Left ventricle myocardium superior (tissue), 1 donor: ENCODE results near the gene WSB1. TPM values are rescaled to one million over a fixed set of nuclear protein-coding genes. Genes with fewer than 3 reads are reported as not detected.
"Not testable (repeated sequence)": the region's sequence is repeated elsewhere in the genome, so short reads cannot be mapped to it uniquely, and the experiment has no call there.

Experiments
- ATAC-seq: fragments of 200-7000 bp; cut with Tn5 transposase; one replicate; pipeline ENCODE4 v1.9.1; 2020; ENCODE audit warnings: mild to moderate bottlenecking, moderate library complexity
- DNase-seq: peaks from one replicate; pipeline ENCODE4 v3.0.0-alpha.2; 2020
- intact Hi-C: fragments of 100-400 bp; cut with micrococcal nuclease; formaldehyde crosslinking; loops from one replicate; pipeline ENCODE4 v1.11.0; 2022
- long read RNA-seq: library from polyadenylated mRNA; unstranded; transcript quantifications from one replicate; pipeline ENCODE4 v2.0.0, GENCODE V29; 2021
- total RNA-seq: library from RNA; stranded (reverse); fragmentation: NEBNext Ultra II Directional; extraction: Animal tissue kit (Norgen Biotek cat#: 25700); gene quantifications from one replicate; pipeline ENCODE4 v1.2.1, GENCODE V29; 2021
- donor health status: DM: no; HTN: yes; CAD: no; lungs with severe emphysema.

The WSB1 gene, protein sequence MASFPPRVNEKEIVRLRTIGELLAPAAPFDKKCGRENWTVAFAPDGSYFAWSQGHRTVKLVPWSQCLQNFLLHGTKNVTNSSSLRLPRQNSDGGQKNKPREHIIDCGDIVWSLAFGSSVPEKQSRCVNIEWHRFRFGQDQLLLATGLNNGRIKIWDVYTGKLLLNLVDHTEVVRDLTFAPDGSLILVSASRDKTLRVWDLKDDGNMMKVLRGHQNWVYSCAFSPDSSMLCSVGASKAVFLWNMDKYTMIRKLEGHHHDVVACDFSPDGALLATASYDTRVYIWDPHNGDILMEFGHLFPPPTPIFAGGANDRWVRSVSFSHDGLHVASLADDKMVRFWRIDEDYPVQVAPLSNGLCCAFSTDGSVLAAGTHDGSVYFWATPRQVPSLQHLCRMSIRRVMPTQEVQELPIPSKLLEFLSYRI
- total RNA-seq = 47.9 TPM
- long read RNA-seq, full-length matches to known transcripts = 26 of 42 reads
- long read RNA-seq, partial matches to known transcripts = 12 of 42 reads
- long read RNA-seq, other reads (novel, unspliced or antisense) = 4 of 42 reads

DNA sequence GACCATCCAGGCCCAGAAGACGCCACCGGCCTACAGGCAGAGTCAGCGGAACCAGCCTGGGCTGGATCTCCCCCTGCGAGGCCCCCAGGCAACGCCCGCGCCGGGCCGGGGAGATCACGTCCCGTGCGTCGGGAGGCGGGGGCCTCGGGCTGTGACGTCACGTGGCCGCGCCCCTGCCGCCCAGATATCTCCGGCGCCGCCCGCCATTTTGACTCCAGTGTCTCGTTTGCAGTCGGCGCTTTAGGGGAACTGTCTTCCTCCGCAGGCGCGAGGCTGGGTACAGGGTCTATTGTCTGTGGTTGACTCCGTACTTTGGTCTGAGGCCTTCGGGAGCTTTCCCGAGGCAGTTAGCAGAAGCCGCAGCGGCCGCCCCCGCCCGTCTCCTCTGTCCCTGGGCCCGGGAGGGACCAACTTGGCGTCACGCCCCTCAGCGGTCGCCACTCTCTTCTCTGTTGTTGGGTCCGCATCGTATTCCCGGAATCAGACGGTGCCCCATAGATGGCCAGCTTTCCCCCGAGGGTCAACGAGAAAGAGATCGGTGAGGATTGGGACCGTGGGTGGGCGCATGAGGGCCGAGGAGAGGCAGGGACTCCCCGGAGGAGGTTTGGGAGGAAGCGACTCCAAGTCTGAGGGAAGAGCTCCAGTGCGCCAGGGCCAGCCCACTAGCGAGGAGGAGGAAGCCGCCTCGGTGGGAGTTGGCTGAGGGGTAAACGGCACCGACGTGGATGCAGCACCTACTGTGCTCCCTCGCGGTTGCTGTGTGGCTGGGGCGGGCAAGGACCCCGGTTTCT lies at the start of gene WSB1:
WSB1 (plus strand) TSS at position 217 of the 791 bp plus-strand sequence; CDS start at position 499, 282 bp downstream.
- ATAC-seq (peak; percentile 98), DNase-seq (peak; percentile 97)
- intact Hi-C loops = no loop called here

DNA sequence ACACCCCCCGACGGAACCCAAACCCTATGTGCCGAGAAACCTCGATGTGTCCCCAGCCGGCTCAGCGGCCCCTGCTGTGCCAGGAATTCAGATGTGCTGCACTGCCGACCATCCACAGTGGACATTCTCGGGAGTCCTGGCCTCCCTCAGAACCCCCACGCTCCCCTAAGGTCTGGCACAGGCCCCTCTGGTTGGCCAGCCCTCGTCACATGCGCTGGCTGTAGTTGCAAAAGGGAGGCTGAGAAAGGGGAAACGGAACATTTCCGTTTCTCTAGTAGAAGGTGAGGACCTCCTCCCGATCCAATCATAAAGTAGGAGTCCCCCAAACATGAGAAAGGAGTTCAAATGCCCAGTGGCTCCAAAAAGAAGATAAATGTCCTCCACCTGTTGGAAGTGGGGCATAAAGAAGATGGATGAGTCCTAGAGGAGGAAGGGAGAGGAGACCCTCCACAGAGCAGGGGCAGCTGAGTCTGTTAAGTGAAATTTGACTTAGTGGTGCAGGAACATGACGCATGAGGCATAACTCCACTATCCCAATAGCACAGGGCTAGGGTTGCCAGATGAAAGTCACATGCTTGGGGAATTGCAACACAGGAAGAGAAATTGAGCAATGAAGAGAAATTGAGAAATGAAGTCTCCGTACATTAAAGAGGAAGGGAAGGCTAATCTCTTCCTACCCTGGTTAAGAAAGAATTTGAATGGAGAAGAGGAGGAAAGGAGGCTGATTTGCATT lies 49.3 kb upstream of the WSB1 start:
- ATAC-seq = peak; percentile 82
- intact Hi-C loops = loop anchor here (5.0 kb wide), 1 partner anchor 88 kb away; no protein-coding TSS in a partner anchor
- DNase-seq = peak; percentile 78

DNA sequence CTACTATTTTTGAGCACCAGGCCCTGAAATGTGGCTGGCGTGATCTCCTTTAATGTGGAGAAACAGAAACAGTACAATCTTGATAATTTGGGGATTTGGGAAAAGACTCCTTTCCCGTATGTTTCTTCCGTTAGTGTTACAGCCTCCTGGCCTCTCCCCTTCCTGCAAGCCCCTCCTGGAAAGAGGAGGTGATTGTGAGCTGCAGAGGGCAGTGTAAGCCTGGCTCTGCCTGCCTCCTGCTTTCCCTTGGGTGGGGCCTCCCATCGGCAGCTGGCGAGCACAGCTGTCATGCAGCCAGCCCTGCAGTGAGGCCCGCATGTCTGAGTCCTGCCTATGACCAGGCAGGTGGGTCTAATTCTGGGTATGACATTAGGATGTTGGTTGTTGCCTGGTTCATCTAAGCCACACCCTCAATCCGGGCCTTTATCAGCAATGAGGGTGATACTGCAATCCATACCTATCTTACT lies 48.7 kb upstream of the WSB1 start:
- peak; percentile 91 for DNase-seq
- ATAC-seq = peak; percentile 90
- intact Hi-C loops = loop anchor here (5.0 kb wide), 1 partner anchor 87 kb away; no protein-coding TSS in a partner anchor

DNA sequence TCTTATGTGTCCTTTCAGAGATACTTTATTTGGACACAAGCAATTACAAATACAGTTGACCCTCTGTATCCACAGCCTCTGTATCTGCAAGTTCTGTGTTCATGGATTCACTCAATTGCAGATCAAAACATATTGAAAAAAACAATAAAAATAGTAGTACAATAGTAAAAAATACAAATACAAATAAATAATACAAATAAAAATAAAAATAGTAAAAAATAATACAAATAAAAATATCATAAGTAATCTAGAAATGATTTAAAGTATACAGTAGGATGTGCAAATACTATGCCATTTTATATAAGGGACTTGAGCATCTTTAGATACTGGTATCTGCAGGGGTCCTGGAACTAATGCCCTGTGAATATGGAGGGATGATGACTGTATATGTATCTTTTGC lies 47.4 kb upstream of the WSB1 start:
- intact Hi-C loops = loop anchor here (5.0 kb wide), 1 partner anchor 86 kb away; no protein-coding TSS in a partner anchor
- DNase-seq (no peak), ATAC-seq (no peak)

DNA sequence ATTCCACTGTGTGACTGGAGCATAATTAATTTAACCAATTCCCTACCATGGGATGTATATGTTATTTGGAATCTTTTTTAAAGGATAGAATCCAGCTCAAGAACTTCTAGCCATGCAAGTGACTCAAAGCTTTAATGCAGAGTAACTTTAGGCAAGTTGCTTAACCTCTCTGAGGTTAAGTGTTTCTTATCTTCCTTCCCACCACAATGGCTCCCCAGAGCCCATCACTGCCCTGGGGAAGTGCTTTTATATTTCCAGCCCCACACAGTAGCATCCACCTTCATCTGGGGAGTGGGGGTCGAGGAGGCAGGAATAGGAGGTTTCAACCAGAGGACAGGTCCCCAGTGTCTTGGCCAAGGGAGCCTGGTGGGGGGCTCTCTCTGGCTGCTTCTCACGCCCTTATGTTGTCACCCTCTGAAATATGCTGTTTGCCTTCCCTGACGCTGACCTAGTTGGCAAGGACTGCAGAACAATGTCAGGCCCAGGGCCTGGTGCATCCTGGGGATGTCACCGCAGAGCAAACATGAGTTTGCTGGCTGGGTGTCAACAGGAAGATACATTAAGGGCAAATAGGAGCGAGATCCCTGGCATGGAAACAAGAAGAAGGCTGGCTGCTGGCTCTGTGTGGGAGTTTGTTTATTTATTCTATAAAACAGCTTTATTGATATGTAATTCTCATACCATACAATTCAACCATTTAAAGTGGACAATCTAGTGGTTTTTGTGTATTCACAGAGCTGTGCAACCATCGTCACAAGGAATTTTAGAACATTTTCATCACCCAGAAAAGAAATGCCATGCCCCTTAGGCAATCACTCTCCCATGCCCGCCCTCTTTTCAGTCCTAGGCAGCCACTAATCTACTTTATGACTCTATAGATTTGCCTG lies 46.6 kb upstream of the WSB1 start:
- peak; percentile 40 for ATAC-seq
- intact Hi-C loops = loop anchor here (5.0 kb wide), 1 partner anchor 85 kb away; no protein-coding TSS in a partner anchor
- peak; percentile 60 for DNase-seq

DNA sequence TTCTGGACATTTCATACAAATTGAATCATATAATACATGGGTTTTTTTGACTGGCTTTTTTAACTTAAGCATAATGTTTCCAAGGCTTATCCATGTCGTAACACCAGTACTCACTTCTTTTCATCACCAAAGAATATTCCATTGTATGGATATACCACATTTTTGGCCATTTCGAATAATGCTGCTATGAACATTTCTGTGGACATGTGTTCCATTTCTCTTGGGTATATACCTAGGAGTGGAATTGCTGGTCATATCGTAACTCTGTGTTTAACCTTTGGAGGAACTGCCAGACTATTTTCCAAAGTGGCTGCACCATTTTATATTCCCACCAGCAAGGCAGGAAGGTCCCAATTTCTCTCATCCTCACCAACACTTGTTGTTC lies 46.0 kb upstream of the WSB1 start:
- DNase-seq = no peak
- intact Hi-C loops = loop anchor here (5.0 kb wide), 1 partner anchor 84 kb away; no protein-coding TSS in a partner anchor
- ATAC-seq = no peak

DNA sequence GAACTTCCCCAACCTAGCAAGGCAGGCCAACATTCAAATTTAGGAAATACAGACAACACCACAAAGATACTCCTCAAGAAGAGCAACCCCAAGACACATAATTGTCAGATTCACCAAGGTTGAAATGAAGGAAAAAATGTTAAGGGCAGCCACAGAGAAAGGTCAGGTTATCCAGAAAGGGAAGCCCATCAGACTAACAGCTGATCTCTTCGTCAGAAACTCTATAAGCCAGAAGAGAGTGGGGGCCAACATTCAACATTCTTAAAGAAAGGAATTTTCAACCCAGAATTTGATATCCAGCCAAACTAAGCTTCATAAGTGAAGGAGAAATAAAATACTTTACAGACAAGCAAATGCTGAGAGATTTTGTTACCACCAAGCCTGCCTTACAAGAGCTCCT lies 43.1 kb upstream of the WSB1 start:
- intact Hi-C loops, ATAC-seq, DNase-seq: not testable (repeated sequence)

DNA sequence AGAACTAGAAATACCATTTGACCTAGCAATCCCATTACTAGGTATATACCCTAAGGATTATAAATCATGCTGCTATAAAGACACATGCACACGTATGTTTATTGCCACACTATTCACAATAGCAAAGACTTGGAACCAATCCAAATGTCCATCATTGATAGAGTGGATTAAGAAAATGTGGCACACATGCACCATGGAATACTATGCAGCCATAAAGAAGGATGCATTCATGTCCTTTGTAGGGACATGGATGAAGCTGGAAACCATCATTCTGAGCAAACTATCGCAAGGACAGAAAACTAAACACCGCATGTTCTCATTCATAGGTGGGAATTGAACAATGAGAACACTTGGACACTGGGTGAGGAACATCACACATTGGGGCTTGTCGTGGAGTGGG lies 39.1 kb upstream of the WSB1 start:
- DNase-seq, ATAC-seq, intact Hi-C loops: not testable (repeated sequence)

DNA sequence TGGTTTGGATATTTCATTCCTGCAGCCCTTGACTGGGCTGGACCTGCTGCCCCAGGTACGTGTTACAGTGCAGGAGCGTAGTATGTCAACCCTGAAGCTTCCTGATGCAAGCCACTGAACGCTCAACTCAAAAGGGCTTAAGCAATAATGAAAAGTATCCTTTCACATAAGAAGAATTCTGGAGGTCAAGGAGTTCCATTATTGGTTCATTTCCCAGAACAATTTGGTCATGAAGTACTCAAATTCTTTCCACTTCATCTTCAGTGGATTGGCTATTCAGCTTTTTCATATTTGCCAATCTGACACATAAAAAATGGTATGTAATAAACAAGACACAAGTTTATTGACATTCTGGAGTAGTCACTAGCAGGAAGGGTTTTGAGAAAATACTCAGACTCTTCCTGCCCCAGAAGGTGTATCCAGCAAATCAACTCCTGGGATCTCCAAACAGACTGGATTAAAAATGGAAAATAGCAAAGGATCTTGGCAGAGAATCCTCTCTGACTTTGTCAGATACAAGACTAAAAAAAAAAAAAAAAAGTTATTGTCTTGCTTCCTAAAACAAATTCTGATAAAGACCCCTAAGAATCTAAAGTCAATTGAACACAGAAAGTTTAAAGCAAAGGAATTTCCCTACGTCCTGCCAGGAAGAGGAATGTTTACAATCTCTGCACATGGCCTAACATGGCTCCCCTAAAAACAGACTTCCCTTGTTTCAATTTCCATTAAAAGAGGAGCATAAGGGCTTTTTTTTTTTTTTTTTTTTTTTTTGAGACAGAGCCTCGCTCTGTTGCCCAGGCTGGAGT lies 37.5 kb upstream of the WSB1 start:
- ATAC-seq = peak; percentile 22
- intact Hi-C loops = no loop called here

DNA sequence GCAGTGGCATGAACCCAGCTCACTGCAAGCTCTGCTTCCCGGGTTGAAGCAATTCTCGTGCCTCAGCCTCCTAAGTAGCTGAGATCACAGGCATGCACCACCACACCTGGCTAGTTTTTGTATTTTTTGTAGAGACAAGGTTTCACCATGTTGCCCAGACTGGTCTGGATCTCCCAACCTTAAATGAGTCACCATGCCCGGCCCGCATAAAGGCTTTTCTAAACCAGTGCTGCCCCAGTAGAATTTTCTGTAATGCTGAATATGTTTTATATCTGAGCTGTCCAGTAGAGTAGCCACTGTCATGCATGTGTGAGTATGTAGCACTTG lies 36.9 kb upstream of the WSB1 start:
- intact Hi-C loops = no loop called here
- ATAC-seq (no peak), DNase-seq (no peak)

More for the DNA sequence above, 37.5 kb upstream of the WSB1 start:
- no peak for DNase-seq

DNA sequence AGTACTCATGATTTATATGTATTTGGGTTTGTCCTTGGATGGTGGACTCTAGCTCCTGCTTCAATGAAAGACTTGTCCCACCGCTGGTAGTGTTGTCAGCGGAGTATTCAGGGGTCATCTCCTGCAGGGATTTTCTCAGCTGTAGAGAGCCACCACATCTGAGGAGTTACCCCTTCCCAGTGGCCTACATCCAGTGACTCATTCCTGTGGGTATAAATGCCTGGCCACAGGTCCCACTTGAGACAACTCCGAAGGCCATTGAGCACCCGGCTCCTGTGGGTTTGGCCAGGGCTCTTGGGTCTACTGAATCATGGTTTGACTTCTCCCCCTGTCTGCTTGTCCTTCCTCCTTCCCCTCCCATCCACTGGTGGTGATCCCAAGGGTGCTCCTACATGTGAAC lies 34.6 kb upstream of the WSB1 start:
- intact Hi-C loops = no loop called here
- no peak for DNase-seq
- ATAC-seq = no peak

DNA sequence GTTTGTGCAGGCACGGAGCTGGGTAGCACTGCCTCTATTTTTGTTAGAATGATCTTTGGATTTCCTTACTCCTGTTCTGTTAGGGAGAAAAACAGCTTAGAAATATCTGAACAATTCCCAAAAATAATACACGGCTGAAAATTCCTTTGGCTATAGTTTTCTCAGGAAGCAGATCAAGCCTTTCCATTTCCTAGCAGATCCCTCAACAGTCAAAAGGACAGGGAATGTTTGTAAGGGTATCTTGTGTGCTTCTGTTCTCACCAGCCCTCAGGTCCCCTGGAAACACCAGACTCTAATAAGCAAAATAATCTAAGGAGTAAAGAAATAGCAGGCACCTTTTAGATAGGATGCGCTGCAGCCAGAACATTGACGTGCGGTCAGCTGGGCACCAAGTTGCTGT lies 30.5 kb upstream of the WSB1 start:
- intact Hi-C loops = no loop called here
- ATAC-seq (no peak), DNase-seq (no peak)

DNA sequence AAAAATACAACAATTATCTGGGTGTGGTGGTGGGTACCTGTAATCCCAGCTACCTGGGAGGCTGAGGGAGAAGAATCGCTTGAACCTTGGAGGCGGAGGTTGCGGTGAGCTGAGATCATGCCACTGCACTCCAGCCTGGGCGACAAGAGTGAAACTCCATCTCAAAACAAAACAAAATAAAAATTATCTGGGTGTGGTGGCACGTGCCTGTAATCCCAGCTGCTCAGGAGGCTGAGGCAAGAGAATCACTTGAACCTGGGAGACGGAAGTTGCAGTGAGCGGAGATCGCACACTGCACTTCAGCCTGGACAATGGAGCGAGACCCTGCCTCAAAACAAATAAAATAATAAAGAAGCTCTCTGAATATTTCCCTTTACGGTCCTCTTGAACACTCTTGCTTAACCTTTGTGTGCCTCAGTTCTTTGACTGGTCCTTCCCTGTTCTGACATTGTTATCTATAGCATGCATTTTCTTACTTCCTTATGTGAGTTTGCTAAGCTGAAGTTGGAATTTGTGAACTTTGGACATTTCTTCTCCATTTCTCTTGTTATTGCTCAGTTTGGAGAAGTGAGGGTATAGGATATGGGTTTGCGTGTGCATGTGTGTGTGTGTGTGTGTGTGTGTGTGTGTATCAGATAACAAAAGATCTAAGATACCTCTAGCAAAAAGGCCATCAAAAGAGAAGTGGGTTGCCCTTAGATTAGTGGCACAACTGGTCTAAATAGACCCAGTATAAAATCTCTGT lies 29.7 kb upstream of the WSB1 start:
- intact Hi-C loops = no loop called here
- ATAC-seq (peak; percentile 22), DNase-seq (no peak)

DNA sequence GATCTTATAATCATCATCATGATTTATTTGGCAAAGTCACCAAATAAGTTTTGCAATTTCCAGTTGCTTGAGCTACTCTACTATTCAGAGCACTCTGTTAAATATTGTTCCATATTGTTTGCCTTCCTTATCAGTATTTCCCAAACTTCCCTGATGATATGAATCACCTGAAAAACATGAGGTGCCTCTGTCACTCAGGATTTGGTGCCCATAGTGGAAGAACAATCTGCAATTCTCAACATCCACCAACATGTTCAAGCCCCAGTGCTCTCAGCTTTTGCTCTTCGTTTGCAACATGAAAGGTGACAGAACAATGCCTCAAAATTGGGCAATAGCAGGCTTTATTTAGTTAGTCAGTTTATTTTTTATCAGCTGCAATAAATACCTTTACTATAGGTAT lies 28.6 kb upstream of the WSB1 start:
- ATAC-seq = no peak
- intact Hi-C loops = no loop called here
- no peak for DNase-seq

DNA sequence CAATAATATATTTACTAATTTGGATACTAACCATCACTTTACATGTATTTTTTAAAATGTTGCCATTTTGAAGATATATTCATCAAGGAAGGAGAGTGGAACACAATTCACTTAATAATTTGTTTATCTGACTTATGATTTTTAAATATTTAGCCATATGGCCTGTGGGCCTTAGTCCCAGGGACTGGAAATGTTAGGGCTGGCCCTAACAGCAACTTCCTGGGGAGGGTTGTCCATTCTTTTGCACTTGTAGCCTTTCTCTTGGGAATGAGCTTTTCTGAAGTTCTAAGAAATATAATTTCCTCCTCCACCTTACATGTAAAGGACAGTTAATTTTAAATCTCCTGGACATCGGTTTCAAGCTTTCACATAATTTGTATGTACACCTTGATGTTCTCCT lies 27.7 kb upstream of the WSB1 start:
- DNase-seq = no peak
- no peak for ATAC-seq
- intact Hi-C loops = no loop called here

DNA sequence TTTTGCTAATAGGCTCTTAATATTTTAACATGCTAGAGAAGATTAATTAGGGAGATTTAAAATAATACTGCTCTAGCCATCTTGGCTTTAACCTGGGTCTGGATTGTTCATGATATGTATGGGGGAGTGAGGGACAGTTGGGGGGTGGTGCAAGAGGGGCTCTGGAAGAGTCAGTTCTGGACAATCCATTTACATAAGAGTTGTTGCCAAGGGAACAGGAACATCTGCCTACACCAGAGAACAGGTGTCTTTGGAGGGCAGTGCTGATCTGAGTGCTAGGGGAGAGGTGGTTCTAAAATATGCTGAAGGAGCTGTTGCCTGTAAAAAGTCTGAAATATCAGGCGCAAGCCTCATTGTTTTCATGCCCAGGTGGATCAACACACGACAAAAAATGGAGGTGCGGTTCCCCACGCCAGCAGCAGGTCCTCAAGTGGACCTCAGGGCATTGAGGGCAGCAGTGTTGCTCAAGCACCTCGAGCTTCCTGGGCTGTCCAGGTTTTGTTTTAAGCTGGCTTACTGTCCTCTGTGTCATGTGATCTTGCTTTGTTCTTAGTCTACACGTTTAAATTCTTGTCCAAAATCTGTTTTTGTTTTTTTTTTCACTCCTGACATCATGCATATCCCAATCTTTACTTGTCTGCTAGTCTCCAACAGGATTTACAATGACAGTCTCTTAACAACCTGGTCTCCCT lies 25.4 kb upstream of the WSB1 start:
- ATAC-seq (no peak), DNase-seq (no peak)
- intact Hi-C loops = no loop called here
